GM19099 (cell line): ENCODE measurements around the gene RAC2.

ENCODE experiments used
- POLR2A ChIP-seq: IDR thresholded peaks from 3 replicates; pipeline ENCODE4 v1.6.1; 2011; ENCODE audit warnings: low read depth; ENCODE audit not compliant: insufficient read length; ENCODE audit errors: extremely low read depth

Gene RAC2

DNA sequence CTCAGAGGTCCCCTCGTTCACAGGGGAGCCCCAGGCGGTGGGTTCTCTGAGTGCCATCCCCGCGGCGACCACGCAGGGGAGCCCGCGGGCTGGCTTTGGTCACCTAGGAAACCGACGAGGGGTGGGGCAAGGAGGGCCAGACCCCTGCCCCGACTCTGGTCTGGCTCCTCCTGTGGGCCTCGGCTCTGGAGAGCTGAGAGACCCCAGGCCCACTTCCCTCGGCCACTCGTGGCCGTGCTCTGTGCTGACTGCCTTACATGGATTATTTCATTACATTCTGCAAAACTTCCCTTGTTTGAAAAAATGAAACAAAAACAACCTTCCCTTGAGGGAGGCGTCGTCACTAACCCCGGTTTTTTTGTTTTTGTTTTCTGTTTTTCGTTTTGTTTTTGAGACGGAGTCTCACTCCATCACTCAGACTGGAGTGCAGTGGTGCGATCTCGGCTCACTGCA lies 23.1 kb upstream of the RAC2 start:
- no peak for TF ChIP-seq POLR2A

- TF ChIP-seq POLR2A, result no peak
Observed at GRCh38 chr22:37266581-37267134, 22.6 kb upstream of the RAC2 start.

GRCh38 chr22:37263966-37264887 lies 20.2 kb upstream of the RAC2 start:
- TF ChIP-seq POLR2A, result no peak

GRCh38 chr22:37262346-37262745 lies 18.3 kb upstream of the RAC2 start:
- no peak for TF ChIP-seq POLR2A

DNA sequence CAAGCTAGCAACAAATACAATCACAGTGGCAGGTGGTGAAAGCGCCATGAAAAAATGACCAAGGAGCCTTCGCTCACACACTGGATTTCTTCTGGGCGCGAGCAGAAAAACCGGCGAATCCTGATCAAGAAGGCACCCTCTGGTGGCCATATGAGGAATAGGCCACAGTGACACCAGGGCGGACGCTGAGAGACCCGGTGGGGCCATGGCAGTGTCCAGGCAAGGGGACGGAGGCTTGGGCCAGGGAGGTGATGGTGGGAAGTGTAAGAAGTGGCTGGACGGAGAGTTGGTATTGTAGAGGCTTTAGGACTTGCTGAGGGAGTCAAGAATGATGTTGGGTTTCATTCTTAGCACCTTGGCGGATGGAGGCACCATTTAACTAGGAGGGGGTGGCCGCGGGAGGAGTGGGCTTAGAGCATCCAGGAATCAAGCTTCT lies 16.9 kb upstream of the RAC2 start:
- TF ChIP-seq POLR2A, result no peak

GRCh38 chr22:37260155-37260795 lies 16.2 kb upstream of the RAC2 start:
- TF ChIP-seq POLR2A, result no peak

GRCh38 chr22:37259540-37260029 lies 15.5 kb upstream of the RAC2 start:
- no peak for TF ChIP-seq POLR2A

DNA sequence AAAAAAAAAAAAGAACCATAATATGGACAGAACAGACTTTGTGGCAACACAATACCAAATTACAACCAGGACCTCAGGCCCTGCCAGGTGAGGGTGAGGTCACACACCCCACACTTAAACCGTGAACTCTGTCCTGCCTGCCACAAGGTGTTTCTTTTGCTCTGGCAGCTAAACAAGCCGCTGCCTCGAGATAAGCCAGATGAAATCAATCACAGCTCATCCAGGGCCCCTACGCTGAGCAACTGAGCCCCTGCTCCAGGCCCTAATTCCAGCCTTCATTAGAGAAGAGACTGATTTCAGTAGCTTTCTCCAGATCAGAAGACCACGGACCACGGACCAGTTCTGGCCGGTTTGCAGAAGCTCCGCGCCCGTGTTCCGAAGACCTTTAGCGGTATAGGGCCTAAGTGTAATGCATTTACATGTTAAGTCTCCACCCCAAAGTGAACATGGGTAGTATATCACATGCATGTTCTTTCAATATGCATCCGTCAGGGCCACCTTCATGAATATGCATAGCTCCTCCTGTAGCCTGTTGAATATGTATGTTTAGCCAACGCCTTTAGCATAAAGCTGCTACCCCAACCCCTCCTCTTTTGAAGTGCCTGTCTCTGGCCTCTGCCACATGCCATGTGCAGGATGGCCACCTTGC lies 14.8 kb upstream of the RAC2 start:
- TF ChIP-seq POLR2A, result no peak

GRCh38 chr22:37258005-37258752 lies 14.1 kb upstream of the RAC2 start:
- no peak for TF ChIP-seq POLR2A

GRCh38 chr22:37256075-37256726 lies 12.1 kb upstream of the RAC2 start:
- TF ChIP-seq POLR2A, result no peak

- no peak for TF ChIP-seq POLR2A
Observed at GRCh38 chr22:37255558-37256006, 11.5 kb upstream of the RAC2 start.

- TF ChIP-seq POLR2A, result no peak
Observed at GRCh38 chr22:37254867-37255233, 10.8 kb upstream of the RAC2 start.

DNA sequence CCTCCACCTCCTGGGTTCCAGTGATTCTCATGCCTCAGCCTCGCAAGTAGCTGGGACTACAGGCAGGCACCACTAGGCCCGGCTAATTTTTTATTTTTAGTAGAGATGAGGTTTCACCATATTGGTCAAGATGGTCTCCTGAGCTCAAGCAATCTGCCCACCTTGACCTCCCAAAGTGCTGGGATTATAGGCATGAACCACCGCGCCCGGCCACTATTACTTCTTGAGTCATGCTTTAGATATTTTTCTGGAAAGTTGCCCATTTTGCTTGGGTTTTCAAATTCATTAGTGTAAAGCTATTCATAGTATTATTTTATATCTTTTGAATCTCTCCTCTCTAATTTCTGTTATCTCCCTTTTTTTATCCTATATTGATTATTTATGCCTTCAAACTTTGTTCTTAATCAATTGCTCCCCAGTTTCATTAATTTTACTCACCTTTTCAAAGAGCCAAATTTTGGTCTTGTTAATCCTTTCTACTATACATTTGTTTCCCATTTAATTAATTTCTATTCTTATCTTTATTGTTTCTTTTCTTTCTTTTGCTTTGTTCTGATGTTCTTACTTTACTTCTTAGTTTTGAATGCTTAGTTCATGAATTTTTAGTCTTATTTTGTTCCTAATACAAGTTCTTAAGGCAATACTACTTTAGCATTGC lies 10.3 kb upstream of the RAC2 start:
- no peak for TF ChIP-seq POLR2A
